Esophagus muscularis mucosa (tissue), 2 donors: ENCODE results near the gene PPFIA3.

Experiments
- POLR2A ChIP-seq: fragments of 450-650 bp; IDR thresholded peaks from one replicate; pipeline ENCODE4 v1.6.1; 2017; ENCODE audit warnings: antibody characterized with exemption, moderate library complexity, mild to moderate bottlenecking, low read depth
- POLR2AphosphoS5 ChIP-seq, 2 donors: sonication (generic); formaldehyde crosslinking; IDR thresholded peaks; one replicate each; pipeline ENCODE4 v1.6.1; 2017; ENCODE audit warnings: antibody characterized with exemption in 2 of 2

- no peak for TF ChIP-seq POLR2AphosphoS5 (IDR thresholded peaks at IDR 0.05)
- no peak for TF ChIP-seq POLR2A
Observed at GRCh38 chr19:49110567-49110966, 8.8 kb upstream of the PPFIA3 start.
